ENCODE data around the gene PHYKPL.

Gene PHYKPL

DNA sequence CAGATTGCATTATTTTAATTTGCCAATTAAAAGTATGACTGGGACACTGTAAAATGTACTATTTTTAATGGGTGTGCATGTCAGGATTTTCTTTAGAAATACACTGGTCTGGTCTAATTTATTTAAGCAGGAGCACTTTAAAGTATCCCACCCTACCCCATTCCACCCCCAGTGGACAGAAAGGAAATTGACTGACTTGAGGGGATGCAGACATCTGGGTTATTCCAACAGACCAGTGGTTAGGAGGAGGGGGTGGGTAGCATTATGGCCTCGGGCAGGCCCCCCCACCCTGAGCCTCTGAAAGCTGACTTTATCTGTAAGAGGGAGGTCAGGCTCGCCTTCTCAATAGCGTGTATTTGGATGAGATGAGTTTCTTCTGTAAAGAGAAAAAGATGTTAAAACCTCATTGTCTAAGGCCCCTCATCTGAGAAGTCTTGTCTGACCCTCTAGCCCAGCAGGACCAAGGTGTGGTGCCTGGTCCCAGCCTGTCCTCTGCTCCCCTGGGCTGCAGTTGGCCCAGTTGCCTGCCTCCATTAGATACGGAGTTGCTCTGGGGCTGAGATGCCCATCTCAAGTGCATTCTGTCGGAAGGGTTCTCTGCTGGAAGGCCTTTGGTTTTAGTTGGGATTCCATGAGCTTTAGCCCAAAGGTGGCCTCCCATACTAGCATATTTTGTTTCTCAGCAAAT is 23.9 kb downstream of the PHYKPL start:
- H3K27me3 Mint-ChIP-seq (ENCODE audit: low read depth) = peaks cover 3% of the 10 kb centered on the region
- H3K4me3 Mint-ChIP-seq = no peak overlapping the region
- no peaks in the 10 kb centered on the region for H3K9me3 Mint-ChIP-seq
- H3K36me3 Mint-ChIP-seq (ENCODE audit: low read depth) = peaks cover 79% of the 10 kb centered on the region
- H3K27ac Mint-ChIP-seq = peak overlapping the region in 1 of 3 experiments; percentile 37
- TF ChIP-seq, protein P1, sequence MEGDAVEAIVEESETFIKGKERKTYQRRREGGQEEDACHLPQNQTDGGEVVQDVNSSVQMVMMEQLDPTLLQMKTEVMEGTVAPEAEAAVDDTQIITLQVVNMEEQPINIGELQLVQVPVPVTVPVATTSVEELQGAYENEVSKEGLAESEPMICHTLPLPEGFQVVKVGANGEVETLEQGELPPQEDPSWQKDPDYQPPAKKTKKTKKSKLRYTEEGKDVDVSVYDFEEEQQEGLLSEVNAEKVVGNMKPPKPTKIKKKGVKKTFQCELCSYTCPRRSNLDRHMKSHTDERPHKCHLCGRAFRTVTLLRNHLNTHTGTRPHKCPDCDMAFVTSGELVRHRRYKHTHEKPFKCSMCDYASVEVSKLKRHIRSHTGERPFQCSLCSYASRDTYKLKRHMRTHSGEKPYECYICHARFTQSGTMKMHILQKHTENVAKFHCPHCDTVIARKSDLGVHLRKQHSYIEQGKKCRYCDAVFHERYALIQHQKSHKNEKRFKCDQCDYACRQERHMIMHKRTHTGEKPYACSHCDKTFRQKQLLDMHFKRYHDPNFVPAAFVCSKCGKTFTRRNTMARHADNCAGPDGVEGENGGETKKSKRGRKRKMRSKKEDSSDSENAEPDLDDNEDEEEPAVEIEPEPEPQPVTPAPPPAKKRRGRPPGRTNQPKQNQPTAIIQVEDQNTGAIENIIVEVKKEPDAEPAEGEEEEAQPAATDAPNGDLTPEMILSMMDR (IDR thresholded peaks at IDR 0.05; ENCODE audit: unreplicated experiment in 3 of 3) = peak in 1 of 3 experiments; percentile 18
- H3K4me1 Mint-ChIP-seq = peaks cover 35% of the 10 kb centered on the region

DNA sequence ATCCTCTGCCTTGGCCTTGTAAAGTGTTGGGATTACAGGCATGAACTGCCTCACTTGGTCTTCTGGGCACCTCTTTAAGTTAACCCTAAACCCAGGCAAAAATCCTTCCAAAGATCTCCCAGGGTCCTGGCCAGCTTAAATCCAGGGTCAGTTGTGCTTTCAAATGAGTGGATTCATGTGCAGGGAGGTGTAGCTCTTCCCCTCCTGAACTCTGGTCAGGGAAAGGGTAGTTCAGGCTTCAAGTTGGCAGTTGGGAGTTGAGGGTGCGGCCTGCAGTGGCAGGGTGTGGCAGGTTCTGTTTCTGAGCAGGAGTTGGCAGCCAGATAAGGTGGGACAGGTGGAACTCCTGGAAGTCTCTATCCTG is 24.7 kb downstream of the PHYKPL start:
- Mint-ChIP-seq H3K4me3 (peak overlapping the region; percentile 72 to 89 (median 83)), H3K36me3 (ENCODE audit: low read depth) (peaks cover 72% of the 10 kb centered on the region), H3K4me1 (peaks cover 32% of the 10 kb centered on the region), H3K27ac (peak overlapping the region in 1 of 3 experiments; percentile 57), H3K9me3 (no peaks in the 10 kb centered on the region), H3K27me3 (ENCODE audit: low read depth) (peaks cover 3% of the 10 kb centered on the region)
- TF ChIP-seq, protein P1 (IDR thresholded peaks at IDR 0.05; ENCODE audit: unreplicated experiment in 3 of 3) = no peak

DNA sequence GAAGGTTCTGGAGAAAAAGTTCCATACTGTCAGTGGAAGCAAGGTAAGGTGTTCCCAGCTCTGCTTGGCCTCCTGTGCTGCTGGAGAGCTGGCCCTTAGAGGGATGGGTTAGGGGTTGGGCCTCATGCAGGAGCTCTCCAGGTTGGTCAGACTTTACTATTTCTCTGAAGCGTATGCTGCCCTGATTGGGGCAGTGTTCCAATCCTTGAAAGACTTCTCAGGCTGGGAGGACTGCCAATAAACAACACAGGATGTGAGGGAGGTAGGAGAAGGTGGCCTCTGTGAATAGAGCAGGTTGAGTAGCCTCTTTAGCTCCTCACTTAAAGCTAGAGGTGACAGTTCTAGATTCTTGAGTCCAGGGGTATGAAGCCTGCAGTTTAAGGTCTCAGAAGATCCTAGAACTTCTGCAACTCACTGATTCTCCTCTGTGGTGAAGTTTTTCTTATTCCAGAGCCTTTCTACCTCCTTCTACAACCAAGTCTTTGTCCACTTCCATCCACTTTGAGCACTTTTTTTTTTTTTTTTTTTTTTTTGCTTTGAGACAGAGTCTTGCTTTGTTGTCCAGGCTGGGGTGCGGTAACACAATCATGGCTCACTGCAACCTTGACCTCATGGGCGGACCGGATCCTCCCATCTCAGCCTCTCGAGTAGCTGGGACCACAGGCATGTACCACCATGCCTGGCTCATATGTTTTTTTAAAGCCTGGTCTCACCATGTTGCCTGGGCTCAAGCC is 25.3 kb downstream of the PHYKPL start:
- TF ChIP-seq, protein P1 (IDR thresholded peaks at IDR 0.05; ENCODE audit: unreplicated experiment in 3 of 3) = no peak

DNA sequence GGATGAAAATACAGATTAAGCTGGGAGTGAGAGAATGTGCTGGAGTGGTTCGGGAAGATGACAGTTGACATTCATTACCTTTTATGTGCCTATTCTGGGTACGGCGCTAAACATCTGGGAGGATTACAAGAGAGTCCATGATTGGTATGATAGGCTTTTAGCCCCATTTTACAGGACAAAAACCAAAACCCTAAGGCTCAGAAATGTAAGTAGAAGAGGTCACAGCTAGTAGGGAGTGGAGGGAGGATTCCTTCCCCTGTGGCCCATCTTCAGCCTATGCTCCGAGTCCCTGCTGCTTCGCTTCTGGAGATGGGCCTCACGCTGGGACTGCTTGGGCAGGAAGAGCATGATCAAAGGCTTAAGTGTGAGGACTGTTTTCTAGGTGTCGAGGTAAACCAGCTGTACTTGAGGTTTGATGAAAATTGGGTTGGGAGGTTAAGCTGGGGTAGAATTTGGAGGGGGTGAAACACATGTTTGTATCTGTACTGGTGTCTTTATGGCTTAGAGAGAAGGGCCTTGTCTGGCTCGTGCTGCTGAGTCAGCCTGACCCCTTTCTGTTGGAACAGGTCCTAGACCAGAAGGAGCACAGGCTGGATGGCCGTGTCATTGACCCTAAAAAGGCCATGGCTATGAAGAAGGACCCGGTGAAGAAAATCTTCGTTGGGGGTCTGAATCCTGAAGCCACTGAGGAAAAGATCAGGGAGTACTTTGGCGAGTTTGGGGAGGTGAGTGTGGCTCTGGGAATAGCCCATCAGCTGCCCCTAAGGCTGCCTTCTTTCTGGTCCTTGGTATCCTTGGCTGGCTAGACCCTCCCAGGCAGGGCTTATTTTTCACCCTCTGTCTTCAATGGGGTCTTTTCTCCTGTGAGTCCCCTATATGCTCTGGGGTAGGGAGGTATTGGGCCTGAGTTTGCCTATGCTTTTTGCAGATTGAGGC is 26.2 kb downstream of the PHYKPL start:
- H3K9me3 Mint-ChIP-seq = no peaks in the 10 kb centered on the region
- H3K27me3 Mint-ChIP-seq (ENCODE audit: low read depth) = peaks cover 3% of the 10 kb centered on the region
- H3K4me3 Mint-ChIP-seq = peak overlapping the region; percentile 82 to 89 (median 83)
- H3K36me3 Mint-ChIP-seq (ENCODE audit: low read depth) = peaks cover 64% of the 10 kb centered on the region
- TF ChIP-seq, protein P1 (IDR thresholded peaks at IDR 0.05; ENCODE audit: unreplicated experiment in 3 of 3) = no peak
- H3K4me1 Mint-ChIP-seq = peaks cover 32% of the 10 kb centered on the region
- H3K27ac Mint-ChIP-seq = peak overlapping the region; percentile 57 to 71 (median 59)

More for the DNA sequence above, 25.3 kb downstream of the PHYKPL start:
- Mint-ChIP-seq H3K27me3 (ENCODE audit: low read depth) (peaks cover 3% of the 10 kb centered on the region), H3K4me3 (peak overlapping the region; percentile 82 to 89 (median 83)), H3K4me1 (peaks cover 32% of the 10 kb centered on the region), H3K36me3 (ENCODE audit: low read depth) (peaks cover 66% of the 10 kb centered on the region), H3K27ac (peak overlapping the region in 2 of 3 experiments; percentile 57 to 71), H3K9me3 (no peaks in the 10 kb centered on the region)

DNA sequence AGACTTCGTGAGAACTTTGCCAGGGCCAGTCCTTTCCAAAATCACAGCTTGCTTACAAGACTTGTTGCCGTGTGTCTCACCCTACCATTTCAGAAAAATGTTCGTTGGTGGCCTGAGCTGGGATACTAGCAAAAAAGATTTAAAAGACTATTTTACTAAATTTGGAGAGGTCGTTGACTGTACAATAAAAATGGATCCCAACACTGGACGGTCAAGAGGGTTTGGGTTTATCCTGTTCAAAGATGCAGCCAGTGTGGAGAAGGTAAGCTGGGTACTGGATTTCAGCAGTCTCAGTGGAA is 26.9 kb downstream of the PHYKPL start:
- peak overlapping the region; percentile 82 to 89 (median 83) for H3K4me3 Mint-ChIP-seq
- peaks cover 3% of the 10 kb centered on the region for H3K27me3 Mint-ChIP-seq (ENCODE audit: low read depth)
- peaks cover 32% of the 10 kb centered on the region for H3K4me1 Mint-ChIP-seq
- peak overlapping the region; percentile 54 to 71 (median 59) for H3K27ac Mint-ChIP-seq
- TF ChIP-seq, protein P1 (IDR thresholded peaks at IDR 0.05; ENCODE audit: unreplicated experiment in 3 of 3) = no peak
- H3K9me3 Mint-ChIP-seq = no peaks in the 10 kb centered on the region
- peaks cover 57% of the 10 kb centered on the region for H3K36me3 Mint-ChIP-seq (ENCODE audit: low read depth)
